ENCODE results near the gene ADK.

- no peak for TF ChIP-seq CTCF (conservative IDR thresholded peaks at IDR 0.05; ENCODE audit: low read depth, low read length)
- no peak for TF ChIP-seq RFX5 (IDR thresholded peaks at IDR 0.05; ENCODE audit: low read depth, low read length)
- no peak for TF ChIP-seq SMC3 (IDR thresholded peaks at IDR 0.05; ENCODE audit: low read depth, low read length)
- no peak for TF ChIP-seq USF2 (IDR thresholded peaks at IDR 0.05; ENCODE audit: low read depth, low read length)
- TF ChIP-seq NFE2L2 (IDR thresholded peaks at IDR 0.05; ENCODE audit: low read depth, low read length), result no peak
- no peak for TF ChIP-seq MAZ (IDR thresholded peaks at IDR 0.05; ENCODE audit: borderline replicate concordance, low read depth, low read length)
Measured at GRCh38 chr10:74322565-74322964, 171.5 kb downstream of the ADK start.

Measured in IMR-90 (cell line).